ENCODE results near the gene DCBLD1.
A peak's percentile ranks its signal among the peaks of the same experiment; 100 is the strongest.

Gene DCBLD1

GRCh38 chr6:117531809-117532725 lies 49.6 kb downstream of the DCBLD1 start:
- no peak for DNase-seq

DNA sequence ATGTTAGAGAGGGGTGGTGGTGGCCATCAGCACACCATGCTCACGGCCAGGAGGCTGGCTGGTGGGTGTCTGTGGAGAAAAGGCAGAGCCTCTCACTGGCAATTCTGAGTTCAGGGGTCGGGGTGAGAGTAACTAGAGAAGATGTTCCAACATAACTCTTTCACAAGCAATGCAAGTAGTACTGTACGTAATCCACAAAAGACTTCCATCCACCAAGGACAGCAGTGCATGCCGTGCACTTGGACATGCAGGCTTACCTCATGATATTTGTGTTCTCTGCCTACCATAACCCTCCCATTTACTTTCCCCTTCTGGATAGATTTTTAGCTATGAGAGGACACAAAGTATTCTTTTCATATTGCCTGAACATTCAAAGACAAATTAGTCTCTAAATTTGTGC lies 51.3 kb downstream of the DCBLD1 start:
- no peak for DNase-seq

GRCh38 chr6:117534974-117535373 lies 52.5 kb downstream of the DCBLD1 start:
- no peak for DNase-seq

DNA sequence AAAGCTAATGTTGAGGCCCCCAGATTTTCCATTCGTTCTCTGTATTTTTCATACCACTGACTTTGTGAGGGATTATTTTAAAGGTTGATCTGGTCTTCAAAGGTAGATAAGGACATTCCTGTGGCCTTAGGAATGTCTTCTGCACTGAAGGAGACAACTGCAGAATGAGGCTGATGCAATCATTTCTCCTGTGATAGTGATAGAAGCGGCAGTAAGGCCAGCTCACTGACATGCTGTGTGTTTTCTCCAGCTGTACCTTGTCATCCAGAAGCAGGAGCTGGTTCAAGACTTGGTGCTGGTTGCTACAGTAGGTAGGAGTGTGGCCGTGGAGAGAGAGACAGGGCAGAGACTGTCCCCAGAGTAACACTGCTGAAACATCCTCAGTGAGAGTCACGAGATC lies 53.8 kb downstream of the DCBLD1 start:
- no peak for DNase-seq

- no peak for DNase-seq
Observed at GRCh38 chr6:117538615-117539014, 56.1 kb downstream of the DCBLD1 start.

GRCh38 chr6:117540670-117541069 lies 58.2 kb downstream of the DCBLD1 start:
- no peak for DNase-seq

GRCh38 chr6:117542493-117542892 lies 60.0 kb downstream of the DCBLD1 start:
- DNase-seq, result no peak

DNA sequence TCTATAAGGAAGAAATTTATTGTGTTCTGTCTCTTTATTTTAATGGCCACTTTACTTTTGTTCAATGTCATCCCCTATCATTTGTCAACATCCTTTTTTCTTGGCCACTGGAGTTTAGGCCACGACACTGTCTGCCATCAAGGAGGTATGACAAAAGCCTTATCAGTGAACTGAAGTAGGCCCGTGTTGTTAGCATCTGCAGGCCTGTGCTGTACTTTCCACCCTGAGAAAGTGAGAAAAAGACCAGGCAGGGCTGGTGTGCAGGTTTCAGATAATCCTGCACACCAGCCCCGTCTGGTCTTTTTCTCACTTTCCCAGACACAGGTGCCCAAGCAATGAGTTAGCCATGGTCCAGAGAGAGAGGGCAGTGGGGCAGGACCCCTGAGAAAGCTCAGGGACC lies 62.2 kb downstream of the DCBLD1 start:
- DNase-seq, result no peak

DNA sequence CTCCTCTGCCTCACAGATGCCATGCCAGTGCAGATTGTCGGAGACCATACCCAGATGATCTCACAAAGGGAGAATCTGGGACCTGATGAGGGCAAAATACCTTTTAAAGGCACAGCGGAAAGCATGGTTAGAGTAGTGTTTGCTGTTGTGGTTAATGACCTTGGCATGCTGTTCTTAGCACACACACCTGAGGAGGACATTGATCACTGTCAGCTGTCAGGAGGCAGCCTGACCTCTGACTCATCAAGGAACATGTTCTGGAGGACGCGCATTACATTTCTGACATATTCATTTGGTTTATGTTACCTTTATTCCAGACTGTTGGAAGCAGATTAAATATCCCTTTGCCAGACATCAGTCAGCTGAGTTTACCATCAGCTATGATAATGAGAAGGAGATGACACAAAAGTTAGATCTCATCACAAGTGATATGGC lies 62.7 kb downstream of the DCBLD1 start:
- DNase-seq, result no peak

DNA sequence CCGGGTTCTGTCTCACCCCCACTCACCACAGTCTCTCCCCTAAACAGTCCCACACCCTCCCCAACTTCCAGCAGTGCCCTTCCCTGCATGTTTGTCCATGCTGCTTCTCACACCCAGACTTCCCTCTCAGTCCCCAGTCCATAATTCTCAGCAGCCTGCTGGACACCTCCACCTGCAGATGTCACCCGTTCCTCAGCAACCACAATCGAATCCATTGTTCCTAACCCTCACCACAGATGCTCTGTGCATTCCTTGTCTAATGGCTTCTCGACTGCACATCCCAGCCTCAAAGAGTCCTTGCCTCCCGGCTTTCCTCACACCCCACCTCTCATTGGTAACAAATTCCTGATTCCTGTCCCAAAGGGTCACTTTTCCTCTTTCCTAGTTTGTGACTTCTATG lies 64.2 kb downstream of the DCBLD1 start:
- DNase-seq, result no peak

DNA sequence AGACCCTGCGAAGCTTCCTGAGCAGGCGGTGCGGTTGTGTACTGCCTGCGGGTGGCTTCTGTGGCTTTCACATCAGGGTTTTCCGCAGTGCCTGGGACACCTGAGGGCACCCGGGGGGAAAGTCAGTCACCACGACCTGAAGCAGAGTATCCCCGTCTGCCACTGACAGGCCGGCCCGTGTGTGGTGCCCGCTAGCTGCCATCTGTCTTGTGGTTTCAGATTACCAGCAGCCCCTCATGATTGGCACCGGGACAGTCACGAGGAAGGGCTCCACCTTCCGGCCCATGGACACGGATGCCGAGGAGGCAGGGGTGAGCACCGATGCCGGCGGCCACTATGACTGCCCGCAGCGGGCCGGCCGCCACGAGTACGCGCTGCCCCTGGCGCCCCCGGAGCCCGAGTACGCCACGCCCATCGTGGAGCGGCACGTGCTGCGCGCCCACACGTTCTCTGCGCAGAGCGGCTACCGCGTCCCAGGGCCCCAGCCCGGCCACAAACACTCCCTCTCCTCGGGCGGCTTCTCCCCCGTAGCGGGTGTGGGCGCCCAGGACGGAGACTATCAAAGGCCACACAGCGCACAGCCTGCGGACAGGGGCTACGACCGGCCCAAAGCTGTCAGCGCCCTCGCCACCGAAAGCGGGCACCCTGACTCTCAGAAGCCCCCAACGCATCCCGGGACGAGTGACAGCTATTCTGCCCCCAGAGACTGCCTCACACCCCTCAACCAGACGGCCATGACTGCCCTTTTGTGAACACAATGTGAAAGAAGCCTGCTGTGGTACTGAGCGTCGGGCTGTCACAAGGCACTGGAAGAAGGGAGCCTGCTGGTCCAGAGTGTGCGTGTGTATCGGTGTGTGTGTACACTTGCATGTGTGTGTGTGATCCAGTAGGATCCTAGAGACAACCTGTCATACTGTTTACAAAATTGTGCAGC lies 65.5 kb downstream of the DCBLD1 start:
- DNase-seq, result peak; percentile 38

DNA sequence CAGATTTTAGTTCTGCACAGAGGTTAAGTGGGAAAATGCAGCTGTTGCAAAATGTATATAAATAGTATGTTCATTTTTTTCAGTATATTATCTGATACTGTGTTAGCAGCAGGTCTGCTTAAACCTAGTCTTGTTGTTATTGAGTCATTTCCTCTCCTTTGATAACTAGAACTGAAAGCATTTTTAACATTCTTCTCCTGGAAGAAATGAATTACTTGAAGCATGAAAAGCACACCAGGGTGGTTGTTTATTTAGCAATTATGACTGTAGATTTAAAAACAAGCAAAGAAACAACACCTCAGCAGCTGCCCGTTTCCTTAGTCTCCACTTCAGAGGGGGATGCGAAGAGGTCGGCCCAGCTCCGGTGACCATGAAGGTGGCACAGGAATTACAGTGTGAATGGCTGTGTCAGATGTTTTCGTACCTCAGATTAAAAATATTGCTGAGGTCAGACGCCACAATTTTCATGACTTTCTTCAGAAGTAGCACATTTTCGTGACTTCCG lies 66.4 kb downstream of the DCBLD1 start:
- DNase-seq, result no peak

- no peak for DNase-seq
Observed at GRCh38 chr6:117549611-117550010, 67.1 kb downstream of the DCBLD1 start.

DNA sequence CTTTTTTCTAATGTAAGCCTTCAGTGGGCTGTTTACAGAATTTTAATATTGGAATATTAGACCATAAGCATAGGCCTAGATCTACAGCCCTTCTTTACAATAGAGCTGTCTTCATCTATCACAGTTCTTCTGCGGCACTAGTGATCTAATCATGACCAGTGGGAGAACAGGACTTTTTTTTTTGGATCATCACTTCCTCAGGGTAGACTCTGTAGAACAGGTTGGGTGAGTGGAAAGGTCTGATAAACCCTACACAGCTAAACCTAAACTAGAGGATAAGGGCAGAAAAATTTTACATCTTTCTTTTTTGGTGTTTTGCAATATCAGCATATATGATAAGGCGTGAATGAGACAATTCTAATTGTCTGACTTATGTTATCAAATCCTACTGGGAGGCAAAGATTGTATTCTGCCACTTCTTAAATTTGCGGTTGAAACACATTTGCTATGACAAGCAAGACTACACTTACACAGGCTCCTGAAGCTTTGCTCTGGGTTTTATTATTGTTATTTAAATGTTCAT lies 67.7 kb downstream of the DCBLD1 start:
- no peak for DNase-seq

DNA sequence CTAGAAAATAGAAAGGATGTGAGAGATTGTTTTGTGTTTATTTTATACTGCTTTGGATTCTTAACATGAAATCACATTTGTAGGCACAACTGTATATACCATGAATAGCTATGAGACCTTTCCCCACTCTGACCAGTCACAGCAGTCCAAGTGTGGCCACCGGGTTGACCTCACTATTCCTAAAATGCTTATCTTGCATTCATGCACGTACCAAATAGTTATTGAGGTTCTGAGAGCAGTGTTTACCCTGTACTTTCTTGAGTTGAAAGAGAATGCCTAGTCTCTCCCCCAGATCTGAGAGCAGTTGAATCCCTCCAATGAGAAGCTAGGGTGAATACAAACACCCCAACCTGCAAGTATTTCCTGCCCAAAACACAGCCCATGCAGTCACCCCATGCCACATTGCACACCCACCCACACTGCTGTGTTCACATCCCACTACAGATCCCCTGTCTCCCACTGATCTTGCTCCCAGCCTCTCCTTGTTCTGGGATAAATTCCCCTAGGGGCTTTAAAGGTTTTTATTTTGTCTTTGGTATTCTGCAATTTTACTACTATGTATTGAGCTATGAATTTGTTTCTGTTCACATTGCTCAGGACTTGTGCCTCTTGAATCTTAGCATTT lies 68.3 kb downstream of the DCBLD1 start:
- DNase-seq, result no peak

GRCh38 chr6:117552618-117553017 lies 70.1 kb downstream of the DCBLD1 start:
- DNase-seq, result no peak

DNA sequence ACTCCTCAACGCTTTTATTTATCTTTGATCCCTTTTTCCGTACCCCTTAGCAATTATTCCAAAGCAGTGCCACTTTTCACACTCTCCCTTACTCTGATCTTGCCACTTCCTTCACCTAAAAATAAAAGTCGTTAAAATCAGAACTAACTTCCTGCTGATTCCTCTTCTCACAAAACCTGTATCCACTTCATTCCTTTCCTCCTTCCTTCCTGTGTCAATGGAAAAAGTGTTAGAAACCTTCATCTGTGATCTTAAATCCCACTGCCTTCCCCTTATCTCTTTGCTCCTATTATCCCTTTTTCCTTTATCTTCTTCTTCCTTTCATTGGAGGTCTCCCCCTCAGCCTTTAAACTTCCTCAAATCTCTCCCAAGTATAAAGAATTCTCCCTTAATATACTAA lies 70.7 kb downstream of the DCBLD1 start:
- DNase-seq, result no peak

DNA sequence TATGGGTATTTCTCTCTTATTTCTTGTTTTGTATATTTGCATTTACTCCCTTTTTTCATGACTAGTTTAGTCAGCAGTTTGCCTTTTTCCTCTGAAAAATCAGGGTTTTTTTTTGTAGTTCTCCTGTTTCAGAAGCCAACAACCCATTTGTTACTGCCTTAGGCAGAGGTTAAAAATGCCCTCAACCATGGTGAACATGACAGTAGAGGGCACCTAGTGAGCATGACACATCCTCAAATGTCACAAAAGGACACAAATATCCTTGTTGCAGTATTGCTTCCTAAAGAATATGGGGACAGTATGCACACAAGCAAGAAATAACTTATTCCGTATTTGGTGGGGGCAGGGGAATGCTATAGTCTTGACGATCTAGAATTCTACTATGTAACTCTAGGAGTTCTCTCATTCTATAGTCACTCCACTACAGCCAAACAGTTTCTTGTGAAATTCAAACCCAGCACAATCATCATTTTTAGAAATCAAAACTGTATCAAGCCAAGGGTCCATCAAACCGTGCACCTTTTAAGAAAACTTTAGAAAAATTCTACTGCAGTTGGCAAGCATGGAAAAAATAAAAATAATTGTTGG lies 72.9 kb downstream of the DCBLD1 start:
- DNase-seq, result no peak

GRCh38 chr6:117555882-117556498 lies 73.5 kb downstream of the DCBLD1 start:
- peak; percentile 56 for DNase-seq

GRCh38 chr6:117557951-117558350 lies 75.5 kb downstream of the DCBLD1 start:
- no peak for DNase-seq

DNA sequence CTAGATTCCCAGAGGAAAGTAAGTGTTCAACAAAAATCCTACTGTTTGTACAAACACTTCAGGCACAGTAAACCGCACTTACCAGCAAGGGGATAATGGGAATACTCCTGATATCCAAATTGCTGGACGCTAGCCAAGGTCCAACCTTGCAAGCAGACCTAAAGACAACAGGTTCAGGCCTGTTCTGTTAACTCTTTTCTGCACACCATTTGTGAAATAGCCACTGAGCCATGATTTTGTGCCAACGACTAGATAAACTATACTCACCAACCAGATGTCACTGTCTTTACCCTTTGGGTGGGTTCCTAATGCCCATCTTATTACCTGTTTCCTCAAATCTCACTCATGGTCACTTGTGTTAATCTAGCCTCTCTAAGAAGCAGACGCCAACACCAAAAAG lies 76.3 kb downstream of the DCBLD1 start:
- no peak for DNase-seq

GRCh38 chr6:117559299-117559698 lies 76.8 kb downstream of the DCBLD1 start:
- DNase-seq, result no peak
